ENCODE data around the gene ATP13A3.

DNA sequence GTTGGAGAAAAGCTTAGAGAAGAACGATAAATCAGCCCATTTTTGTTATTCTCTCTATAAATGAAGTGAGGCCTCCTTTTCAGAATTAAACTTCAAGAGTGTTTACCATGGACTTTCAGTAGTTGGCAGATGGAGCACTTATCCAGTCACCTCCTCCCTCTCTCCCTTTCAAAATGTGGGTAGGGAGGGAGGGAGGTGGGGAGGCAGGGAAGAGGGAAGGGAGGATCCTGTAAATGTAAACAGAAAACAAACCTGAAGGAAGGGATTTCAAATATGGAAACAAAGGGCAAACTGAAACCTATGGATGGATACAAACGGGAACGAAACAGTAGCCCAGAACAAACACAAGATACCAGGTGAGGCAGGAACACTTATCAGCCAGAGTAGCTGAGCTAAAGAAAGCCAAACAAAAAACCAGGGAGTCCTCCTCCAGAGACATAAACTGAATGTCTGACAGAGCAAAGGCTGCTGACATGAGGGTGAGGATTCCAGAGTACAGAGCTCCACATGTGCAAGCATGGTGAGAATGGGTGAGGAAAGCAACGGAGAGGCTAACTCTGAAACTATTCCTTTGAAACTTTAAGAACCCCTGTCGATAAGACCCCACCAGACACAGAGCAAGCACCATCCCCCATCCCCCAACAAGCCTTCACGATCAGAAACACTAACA is 46.8 kb downstream of the ATP13A3 start:
- TF ChIP-seq CTCF (IDR thresholded peaks at IDR 0.05) (no peak), EZH2 (IDR thresholded peaks at IDR 0.05; ENCODE audit: borderline replicate concordance, insufficient read depth, low read depth, low read length, poor library complexity, severe bottlenecking) (no peak)

All from B cell (primary cell).